CD4-positive, alpha-beta T cell treated with Interleukin-15 for 1 hour (primary cell): ENCODE measurements around the gene OSTM1.
"Not testable (repeated sequence)": the region's sequence is repeated elsewhere in the genome, so short reads cannot be mapped to it uniquely, and the experiment has no call there.

Experiments
- DNase-seq: peaks from one replicate; pipeline ENCODE4 v3.0.0-alpha.2; 2020

Gene OSTM1

GRCh38 chr6:108013787-108014439 lies 60.6 kb downstream of the OSTM1 start:
- no peak for DNase-seq

GRCh38 chr6:108009894-108010293 lies 64.6 kb downstream of the OSTM1 start:
- no peak for DNase-seq

GRCh38 chr6:108009258-108009657 lies 65.3 kb downstream of the OSTM1 start:
- not testable (repeated sequence) for DNase-seq

- DNase-seq: no peak
Observed at GRCh38 chr6:108008363-108008762, 66.2 kb downstream of the OSTM1 start.

- no peak for DNase-seq
Observed at GRCh38 chr6:108005961-108006360, 68.6 kb downstream of the OSTM1 start.

GRCh38 chr6:108004861-108005260 lies 69.7 kb downstream of the OSTM1 start:
- no peak for DNase-seq

- DNase-seq: no peak
Observed at GRCh38 chr6:108002365-108003221, 71.9 kb downstream of the OSTM1 start.

- DNase-seq: no peak
Observed at GRCh38 chr6:108001696-108002231, 72.8 kb downstream of the OSTM1 start.

GRCh38 chr6:108000259-108000658 lies 74.3 kb downstream of the OSTM1 start:
- not testable (repeated sequence) for DNase-seq

GRCh38 chr6:107999341-107999740 lies 75.2 kb downstream of the OSTM1 start:
- DNase-seq: no peak

GRCh38 chr6:107991772-107992550 lies 82.6 kb downstream of the OSTM1 start:
- no peak for DNase-seq
